ENCODE data around the gene KIRREL3.

The KIRREL3 gene

DNA sequence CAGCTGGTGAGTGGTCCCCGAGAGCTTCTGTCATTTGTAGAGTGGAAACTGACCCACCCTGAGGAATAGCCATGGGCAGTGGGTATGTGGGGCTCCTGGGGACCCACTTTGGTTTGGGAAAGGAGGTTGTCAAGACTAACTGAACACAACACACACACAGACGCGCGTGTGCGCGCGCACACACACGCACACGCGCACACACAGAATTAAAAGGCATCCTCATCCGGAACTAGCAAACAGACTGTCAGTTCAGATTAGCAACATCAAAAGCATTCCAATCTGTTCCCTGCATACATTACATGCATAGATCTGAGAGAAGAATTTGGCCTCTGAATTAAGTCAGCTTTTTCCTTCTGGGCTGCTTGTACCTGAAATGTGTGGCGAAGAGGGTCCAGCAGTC is 360.4 kb downstream of the KIRREL3 start:
- no peak overlapping the region for H3K4me3 ChIP-seq (ENCODE audit: low read depth in 1 of 2, low read length in 1 of 2)
- H3K4me1 ChIP-seq (ENCODE audit: control insufficient read depth in 1 of 2, insufficient read depth in 1 of 2, low read depth in 1 of 2, low read length in 1 of 2) = no peaks in the 10 kb centered on the region
- no peaks in the 10 kb centered on the region for H3K9me3 ChIP-seq
- H3K27ac ChIP-seq = no peak overlapping the region
- no peaks in the 10 kb centered on the region for H3K36me3 ChIP-seq
- TF ChIP-seq CTCF (IDR thresholded peaks at IDR 0.05) = no peak
- peaks cover 21% of the 10 kb centered on the region for H3K27me3 ChIP-seq

- H3K27ac ChIP-seq = no peak overlapping the region
- H3K4me1 ChIP-seq (ENCODE audit: control insufficient read depth in 1 of 2, insufficient read depth in 1 of 2, low read depth in 1 of 2, low read length in 1 of 2) = no peaks in the 10 kb centered on the region
- H3K4me3 ChIP-seq (ENCODE audit: low read depth in 1 of 2, low read length in 1 of 2) = no peak overlapping the region
- no peaks in the 10 kb centered on the region for H3K36me3 ChIP-seq
- peaks cover 21% of the 10 kb centered on the region for H3K27me3 ChIP-seq
- H3K9me3 ChIP-seq = no peaks in the 10 kb centered on the region
- TF ChIP-seq CTCF (IDR thresholded peaks at IDR 0.05) = no peak
Measured at GRCh38 chr11:126639692-126640091, 360.9 kb downstream of the KIRREL3 start.

GRCh38 chr11:126638648-126639047 is 361.9 kb downstream of the KIRREL3 start:
- H3K36me3 ChIP-seq = no peaks in the 10 kb centered on the region
- H3K4me3 ChIP-seq (ENCODE audit: low read depth in 1 of 2, low read length in 1 of 2) = no peak overlapping the region
- no peak for TF ChIP-seq CTCF (IDR thresholded peaks at IDR 0.05)
- H3K27ac ChIP-seq = no peak overlapping the region
- no peaks in the 10 kb centered on the region for H3K9me3 ChIP-seq
- no peaks in the 10 kb centered on the region for H3K4me1 ChIP-seq (ENCODE audit: control insufficient read depth in 1 of 2, insufficient read depth in 1 of 2, low read depth in 1 of 2, low read length in 1 of 2)
- H3K27me3 ChIP-seq = peaks cover 21% of the 10 kb centered on the region

DNA sequence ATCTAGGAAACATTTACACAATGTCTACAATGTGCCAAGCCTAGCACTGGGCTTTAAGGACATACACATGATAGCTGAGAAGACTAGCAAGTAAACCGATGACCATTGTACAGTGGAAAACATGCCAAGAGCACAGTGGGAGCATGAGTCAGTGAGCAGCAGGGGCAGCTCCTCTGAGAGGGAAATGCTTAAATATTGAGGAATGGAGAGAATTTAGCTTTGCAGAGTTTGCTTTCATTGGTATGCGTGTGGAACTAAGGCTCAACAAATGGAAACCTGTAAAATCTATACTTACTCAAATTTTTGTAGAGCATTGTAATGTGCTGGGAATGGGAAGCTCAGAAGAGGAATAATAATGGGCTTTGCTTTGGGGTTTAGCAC is 362.8 kb downstream of the KIRREL3 start:
- no peak for TF ChIP-seq CTCF (IDR thresholded peaks at IDR 0.05)
- H3K4me3 ChIP-seq (ENCODE audit: low read depth in 1 of 2, low read length in 1 of 2) = no peak overlapping the region
- no peaks in the 10 kb centered on the region for H3K9me3 ChIP-seq
- no peak overlapping the region for H3K27ac ChIP-seq
- H3K27me3 ChIP-seq = peaks cover 21% of the 10 kb centered on the region
- H3K4me1 ChIP-seq (ENCODE audit: control insufficient read depth in 1 of 2, insufficient read depth in 1 of 2, low read depth in 1 of 2, low read length in 1 of 2) = no peaks in the 10 kb centered on the region
- H3K36me3 ChIP-seq = no peaks in the 10 kb centered on the region

GRCh38 chr11:126636911-126637794 is 363.4 kb downstream of the KIRREL3 start:
- Histone ChIP-seq H3K27me3 (peaks cover 21% of the 10 kb centered on the region), H3K27ac (no peak overlapping the region)
- no peak for TF ChIP-seq CTCF (IDR thresholded peaks at IDR 0.05)

More at GRCh38 chr11:126636911-126637794, 363.4 kb downstream of the KIRREL3 start:
- no peak overlapping the region for H3K4me3 ChIP-seq (ENCODE audit: low read depth in 1 of 2, low read length in 1 of 2)
- no peaks in the 10 kb centered on the region for H3K9me3 ChIP-seq
- H3K36me3 ChIP-seq = no peaks in the 10 kb centered on the region
- H3K4me1 ChIP-seq (ENCODE audit: control insufficient read depth in 1 of 2, insufficient read depth in 1 of 2, low read depth in 1 of 2, low read length in 1 of 2) = no peaks in the 10 kb centered on the region

Data from neutrophil (primary cell).